Measurements from ENCODE around the gene COL15A1.

GRCh38 chr9:98954244-98954610, 10.5 kb downstream of the COL15A1 start:
- TF ChIP-seq SUZ12 (IDR thresholded peaks at IDR 0.05) (no peak), ELF4 (IDR thresholded peaks at IDR 0.05) (no peak)
